OCI-LY3 (cell line): Measurements from ENCODE around the gene OR2Y1.

ENCODE experiments used
- H2AFZ ChIP-seq: fragments of 200-600, 300-600 bp; shearing (Covaris generic); 2 replicates; pipeline ENCODE4 v1.6.0; 2014; ENCODE audit warnings: antibody characterized with exemption, low read depth, low read length
- H3K27ac ChIP-seq: fragments of 200-600, 300-600 bp; sonication (generic); 2 replicates; pipeline ENCODE4 v1.5.1; 2014; ENCODE audit warnings: mild to moderate bottlenecking, low read length, moderate library complexity, mixed read lengths
- H3K27me3 ChIP-seq: fragments of 200-600, 300-600 bp; sonication (generic); 2 replicates; pipeline ENCODE4 v1.6.1; 2014; ENCODE audit warnings: low read depth, low read length, mixed read lengths
- H3K36me3 ChIP-seq: fragments of 200-600, 300-600 bp; sonication (generic); replicated peaks from 2 replicates; pipeline ENCODE3; 2014; ENCODE audit warnings: low read depth, low read length, mixed read lengths
- H3K4me1 ChIP-seq: fragments of 300-600, 200-600 bp; sonication (generic); 2 replicates; pipeline ENCODE4 v1.6.1; 2014; ENCODE audit warnings: low read length, mixed read lengths
- H3K4me2 ChIP-seq: fragments of 200-600, 300-600 bp; sonication (generic); 2 replicates; pipeline ENCODE4 v1.6.1; 2014; ENCODE audit warnings: low read length, mixed read lengths
- H3K4me3 ChIP-seq: fragments of 300-600, 200-600 bp; sonication (generic); 2 replicates; pipeline ENCODE4 v1.5.1; 2014; ENCODE audit warnings: antibody characterized with exemption, mild to moderate bottlenecking, low read length, moderate library complexity
- H3K79me2 ChIP-seq: fragments of 300-600, 200-600 bp; shearing (Covaris generic); 2 replicates; pipeline ENCODE4 v1.6.1; 2014; ENCODE audit warnings: mild to moderate bottlenecking, low read length, mixed read lengths
- H3K9ac ChIP-seq: fragments of 300-600, 200-600 bp; shearing (Covaris generic); 2 replicates; pipeline ENCODE4 v1.6.0; 2014; ENCODE audit warnings: mild to moderate bottlenecking, low read length, moderate library complexity
- H3K9me3 ChIP-seq: fragments of 200-600, 300-600 bp; shearing (Covaris generic); 2 replicates; pipeline ENCODE4 v1.6.1; 2014; ENCODE audit warnings: low read length, mixed read lengths; ENCODE audit not compliant: insufficient read depth
- H4K20me1 ChIP-seq: fragments of 200-600, 300-600 bp; sonication (generic); 2 replicates; pipeline ENCODE4 v1.6.1; 2016; ENCODE audit warnings: low read length, mixed read lengths; ENCODE audit not compliant: insufficient read depth
- EZH2phosphoT487 ChIP-seq: fragments of 200-600 bp; shearing (Covaris generic); IDR thresholded peaks from 2 replicates; pipeline ENCODE4 v1.6.1; 2018; ENCODE audit warnings: antibody characterized with exemption, mixed run types, low read depth
- TF ChIP-seq, protein P1 (sequence below): fragments of 200-600, 300-600 bp; sonication (generic); IDR thresholded peaks from 2 replicates; pipeline ENCODE4 v1.5.1; 2014; ENCODE audit warnings: antibody characterized with exemption, low read length, low read depth

The OR2Y1 gene

DNA sequence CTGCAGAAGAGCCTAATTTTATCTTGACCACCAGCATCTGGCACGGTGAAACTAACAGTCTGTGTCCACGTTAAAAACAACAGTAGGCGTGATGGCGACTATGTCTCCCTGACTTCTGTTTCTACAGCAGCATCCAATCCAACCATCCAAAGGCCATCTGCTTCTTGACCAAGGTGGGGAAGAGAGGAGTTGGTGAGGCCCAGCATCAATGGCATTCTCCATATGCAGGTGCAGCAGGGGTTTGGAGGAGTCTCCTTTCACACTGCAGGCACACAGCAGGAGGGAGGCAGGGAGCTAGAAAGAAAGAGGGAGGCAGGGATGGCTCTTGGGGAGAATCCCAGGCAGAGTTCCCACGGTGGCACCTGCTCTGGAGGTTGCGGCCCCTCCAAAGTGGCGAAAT lies 35.8 kb upstream of the OR2Y1 start:
- Histone ChIP-seq H3K9me3 (no peaks in the 10 kb centered on the region), H3K9ac (no peak overlapping the region), H3K27me3 (no peaks in the 10 kb centered on the region), H3K4me1 (0 out of 2 replicates have a peak, but pooled peaks cover 5% of the 10 kb centered on the region), H2AFZ (no peak overlapping the region), H3K4me3 (no peak overlapping the region), H3K79me2 (no peaks in the 10 kb centered on the region), H3K27ac (no peak overlapping the region), H3K4me2 (no peak overlapping the region), H4K20me1 (no peaks in the 10 kb centered on the region), H3K36me3 (no peaks in the 10 kb centered on the region)
- no peak for TF ChIP-seq EZH2phosphoT487
- TF ChIP-seq, protein P1, sequence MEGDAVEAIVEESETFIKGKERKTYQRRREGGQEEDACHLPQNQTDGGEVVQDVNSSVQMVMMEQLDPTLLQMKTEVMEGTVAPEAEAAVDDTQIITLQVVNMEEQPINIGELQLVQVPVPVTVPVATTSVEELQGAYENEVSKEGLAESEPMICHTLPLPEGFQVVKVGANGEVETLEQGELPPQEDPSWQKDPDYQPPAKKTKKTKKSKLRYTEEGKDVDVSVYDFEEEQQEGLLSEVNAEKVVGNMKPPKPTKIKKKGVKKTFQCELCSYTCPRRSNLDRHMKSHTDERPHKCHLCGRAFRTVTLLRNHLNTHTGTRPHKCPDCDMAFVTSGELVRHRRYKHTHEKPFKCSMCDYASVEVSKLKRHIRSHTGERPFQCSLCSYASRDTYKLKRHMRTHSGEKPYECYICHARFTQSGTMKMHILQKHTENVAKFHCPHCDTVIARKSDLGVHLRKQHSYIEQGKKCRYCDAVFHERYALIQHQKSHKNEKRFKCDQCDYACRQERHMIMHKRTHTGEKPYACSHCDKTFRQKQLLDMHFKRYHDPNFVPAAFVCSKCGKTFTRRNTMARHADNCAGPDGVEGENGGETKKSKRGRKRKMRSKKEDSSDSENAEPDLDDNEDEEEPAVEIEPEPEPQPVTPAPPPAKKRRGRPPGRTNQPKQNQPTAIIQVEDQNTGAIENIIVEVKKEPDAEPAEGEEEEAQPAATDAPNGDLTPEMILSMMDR, result no peak

DNA sequence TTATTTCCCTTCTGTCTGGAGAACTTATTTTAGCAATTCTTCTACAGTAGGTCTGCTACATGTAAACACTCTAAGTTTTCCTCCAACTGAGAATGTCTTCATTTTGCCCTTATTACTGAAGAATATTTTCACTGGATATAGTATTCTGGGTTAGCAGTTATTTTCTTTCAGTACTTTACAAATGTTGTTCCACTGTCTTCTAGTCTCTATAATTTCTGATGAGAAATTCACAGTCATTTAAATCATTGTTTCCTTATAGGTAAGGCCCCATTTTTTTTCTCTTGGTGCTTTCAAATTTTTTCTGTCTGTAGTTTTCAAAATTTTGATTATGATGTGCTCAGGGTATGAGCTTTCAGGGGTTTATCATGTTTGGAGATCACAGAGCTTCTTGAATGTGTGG lies 32.0 kb upstream of the OR2Y1 start:
- Histone ChIP-seq H3K4me2 (no peak overlapping the region), H3K27ac (no peak overlapping the region), H4K20me1 (no peaks in the 10 kb centered on the region), H3K36me3 (no peaks in the 10 kb centered on the region), H2AFZ (no peak overlapping the region), H3K9ac (no peak overlapping the region), H3K9me3 (no peaks in the 10 kb centered on the region), H3K27me3 (no peaks in the 10 kb centered on the region), H3K79me2 (no peaks in the 10 kb centered on the region), H3K4me3 (no peak overlapping the region), H3K4me1 (no peaks in the 10 kb centered on the region)
- TF ChIP-seq EZH2phosphoT487, result no peak
- TF ChIP-seq, protein P1, result no peak

DNA sequence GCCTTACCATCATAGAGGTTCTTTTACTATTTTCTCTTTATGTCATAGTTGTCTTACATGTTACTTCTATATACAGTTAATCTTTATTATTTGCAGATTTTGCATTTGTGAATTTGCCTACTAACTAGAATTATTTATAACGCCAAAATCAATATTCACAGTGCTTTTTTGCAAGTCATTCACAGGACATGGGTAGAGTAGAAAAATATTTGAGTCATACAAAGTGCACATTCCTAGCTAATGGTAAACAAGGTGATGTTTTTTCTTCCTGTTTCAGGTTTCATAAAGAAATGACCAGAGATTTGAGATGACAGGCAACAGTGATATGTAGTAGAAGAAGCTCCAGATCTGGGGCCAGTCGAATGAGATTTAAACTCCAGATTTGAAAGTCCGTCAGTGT lies 30.0 kb upstream of the OR2Y1 start:
- H3K9ac ChIP-seq, result no peak overlapping the region
- H2AFZ ChIP-seq, result no peak overlapping the region
- H3K36me3 ChIP-seq, result no peaks in the 10 kb centered on the region
- H3K9me3 ChIP-seq, result no peaks in the 10 kb centered on the region
- TF ChIP-seq EZH2phosphoT487, result no peak
- TF ChIP-seq, protein P1, result no peak
- H3K4me3 ChIP-seq, result no peak overlapping the region
- H3K27me3 ChIP-seq, result no peaks in the 10 kb centered on the region
- no peaks in the 10 kb centered on the region for H3K79me2 ChIP-seq
- H3K27ac ChIP-seq, result no peak overlapping the region
- no peak overlapping the region for H3K4me2 ChIP-seq
- no peaks in the 10 kb centered on the region for H4K20me1 ChIP-seq
- H3K4me1 ChIP-seq, result no peaks in the 10 kb centered on the region

DNA sequence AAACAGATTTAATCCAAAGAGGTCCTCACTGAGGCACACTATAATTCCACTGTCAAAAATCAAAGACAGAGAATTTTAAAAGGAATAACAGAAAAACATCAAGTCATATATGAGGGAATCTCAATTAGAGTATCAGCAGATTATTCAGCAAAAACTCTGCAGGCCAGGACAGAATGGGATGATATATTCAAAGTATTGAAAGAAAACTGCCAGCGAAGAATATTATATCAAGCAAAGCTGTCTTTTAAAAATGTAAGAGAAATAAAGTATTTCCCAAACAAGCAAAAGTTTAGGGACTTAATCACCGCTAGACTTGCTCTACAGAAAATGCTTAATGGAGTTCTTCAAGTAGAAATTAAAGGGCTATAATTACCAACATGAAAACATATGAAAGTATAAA lies 15.7 kb upstream of the OR2Y1 start:
- Histone ChIP-seq H3K36me3 (no peaks in the 10 kb centered on the region), H3K4me1 (no peaks in the 10 kb centered on the region), H3K27ac (no peak overlapping the region), H3K4me3 (no peak overlapping the region), H3K27me3 (no peaks in the 10 kb centered on the region; the same call in 1 of the 2 replicates), H2AFZ (no peak overlapping the region), H3K9me3 (no peaks in the 10 kb centered on the region), H4K20me1 (no peaks in the 10 kb centered on the region), H3K9ac (no peak overlapping the region), H3K4me2 (no peak overlapping the region), H3K79me2 (no peaks in the 10 kb centered on the region)
- TF ChIP-seq, protein P1, result no peak
- TF ChIP-seq EZH2phosphoT487, result no peak
